Activated CD4-positive, alpha-beta T cell treated with anti-CD3 and anti-CD28 coated beads for 36 hours (primary cell): ENCODE results near the gene CEMIP. TPM values are rescaled to one million over a fixed set of nuclear protein-coding genes. Genes with fewer than 3 reads are reported as not detected.

Experiments
- ATAC-seq: fragments of 200-7000 bp; cut with Tn5 transposase; one replicate; pipeline ENCODE4 v1.10.0; 2021; ENCODE audit warnings: mild to moderate bottlenecking, moderate library complexity
- CTCF ChIA-PET: fragments of 350-600 bp; sonication (Branson Sonifier 250); formaldehyde crosslinking; loops from one replicate; lab custom pipeline; 2021; ENCODE audit warnings: antibody characterized with exemption; lab: Charles Lee
- POLR2A ChIA-PET: fragments of 350-600 bp; sonication (Branson Sonifier 250); formaldehyde crosslinking; loops from one replicate; lab custom pipeline; 2021; ENCODE audit warnings: antibody characterized with exemption, inconsistent platforms; lab: Charles Lee
- DNase-seq: peaks from one replicate; pipeline ENCODE4 v3.0.0-alpha.2; 2020
- H3K27ac Mint-ChIP-seq: one replicate; pipeline ENCODE4 v1.8.0; 2021; ENCODE audit warnings: mixed read lengths
- H3K27me3 Mint-ChIP-seq: one replicate; pipeline ENCODE4 v1.8.0; 2021; ENCODE audit warnings: mixed read lengths
- H3K36me3 Mint-ChIP-seq: one replicate; pipeline ENCODE4 v1.8.0; 2021; ENCODE audit warnings: low read depth, mixed read lengths
- H3K4me1 Mint-ChIP-seq: one replicate; pipeline ENCODE4 v1.8.0; 2021; ENCODE audit warnings: mixed read lengths
- H3K4me3 Mint-ChIP-seq: one replicate; pipeline ENCODE4 v1.8.0; 2021; ENCODE audit warnings: mild to moderate bottlenecking, moderate library complexity, mixed read lengths
- H3K9me3 Mint-ChIP-seq: one replicate; pipeline ENCODE4 v1.8.0; 2021; ENCODE audit warnings: low read depth, mixed read lengths
- intact Hi-C, 2 experiments: fragments of 100-400 bp; cut with DNase I in 1 of 2; cut with micrococcal nuclease in 1 of 2; formaldehyde crosslinking; loops; one replicate each; pipeline versions ENCODE4 v1.14.2 to v1.15.1; 2022 to 2024; cut with DNase I, micrococcal nuclease
- total RNA-seq, 2 experiments: library from RNA; stranded (reverse); gene quantifications; one replicate each; pipeline ENCODE4 v1.2.3, GENCODE V29; 2021

CEMIP gene
- total RNA-seq, 2 experiments from 2014 or later, result 0.04 TPM; not detected in 1

GRCh38 chr15:80921736-80922410, 142.7 kb downstream of the CEMIP start:
- Mint-ChIP-seq H3K36me3 (no peaks in the 10 kb centered on the region), H3K27me3 (no peaks in the 10 kb centered on the region), H3K27ac (no peak overlapping the region), H3K4me3 (no peak overlapping the region), H3K4me1 (peaks cover 22% of the 10 kb centered on the region), H3K9me3 (no peaks in the 10 kb centered on the region)
- intact Hi-C loops, result no loop called here
- no peak for ATAC-seq
- ChIA-PET POLR2A (no interaction called here), CTCF (interaction anchor here (0.7 to 0.9 kb wide), 2 partner anchors 9 to 1107 kb away, joined by 3 read pairs; no protein-coding TSS in a partner anchor)
- no peak for DNase-seq

- Mint-ChIP-seq H3K36me3 (no peaks in the 10 kb centered on the region), H3K9me3 (no peaks in the 10 kb centered on the region), H3K27ac (no peak overlapping the region), H3K27me3 (no peaks in the 10 kb centered on the region), H3K4me1 (peaks cover 20% of the 10 kb centered on the region), H3K4me3 (no peak overlapping the region)
- peak; percentile 52 for ATAC-seq
- CTCF ChIA-PET, result no interaction called here
- peak; percentile 13 for DNase-seq
- POLR2A ChIA-PET, result no interaction called here
- intact Hi-C loops, result no loop called here
Observed at GRCh38 chr15:80923668-80924067, 144.5 kb downstream of the CEMIP start.

GRCh38 chr15:80924278-80924677, 145.1 kb downstream of the CEMIP start:
- Mint-ChIP-seq H3K36me3 (no peaks in the 10 kb centered on the region), H3K9me3 (no peaks in the 10 kb centered on the region), H3K4me3 (no peak overlapping the region), H3K27ac (no peak overlapping the region), H3K27me3 (no peaks in the 10 kb centered on the region), H3K4me1 (peaks cover 20% of the 10 kb centered on the region)
- no peak for DNase-seq
- intact Hi-C loops, result no loop called here
- CTCF ChIA-PET, result no interaction called here
- ATAC-seq, result no peak
- POLR2A ChIA-PET, result no interaction called here

DNA sequence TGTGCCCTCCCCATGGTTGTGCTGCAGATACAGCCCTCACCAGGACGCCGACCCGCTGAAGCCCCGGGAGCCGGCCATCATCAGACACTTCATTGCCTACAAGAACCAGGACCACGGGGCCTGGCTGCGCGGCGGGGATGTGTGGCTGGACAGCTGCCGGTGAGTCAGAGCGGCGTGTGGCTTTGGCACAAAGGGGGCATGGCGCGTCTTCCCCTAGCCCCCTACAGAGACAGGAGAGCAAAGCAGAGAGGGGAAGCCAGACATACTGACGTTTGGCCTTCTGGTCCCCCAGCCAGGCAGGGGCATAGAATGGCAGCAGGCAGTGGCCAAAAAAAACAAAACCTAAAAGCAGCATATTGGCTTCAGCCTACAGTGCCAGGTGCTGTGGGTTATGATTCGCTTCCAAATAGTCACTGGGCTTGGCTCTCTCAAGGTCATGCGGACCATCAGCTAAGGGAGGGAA, 146.5 kb downstream of the CEMIP start:
- Mint-ChIP-seq H3K36me3 (peaks cover under 1% of the 10 kb centered on the region), H3K4me3 (no peak overlapping the region), H3K9me3 (no peaks in the 10 kb centered on the region), H3K27ac (no peak overlapping the region), H3K4me1 (peaks cover 11% of the 10 kb centered on the region), H3K27me3 (no peaks in the 10 kb centered on the region)
- DNase-seq (no peak), ATAC-seq (no peak)
- ChIA-PET CTCF (interaction anchor here (1.1 kb wide), 1 partner anchor 45 kb away, joined by 4 read pairs; no protein-coding TSS in a partner anchor), POLR2A (no interaction called here)
- intact Hi-C loops, result no loop called here

GRCh38 chr15:80926126-80926525, 147.0 kb downstream of the CEMIP start:
- no peak overlapping the region for H3K4me3 Mint-ChIP-seq
- POLR2A ChIA-PET, result no interaction called here
- peaks cover 6% of the 10 kb centered on the region for H3K4me1 Mint-ChIP-seq
- ATAC-seq (no peak), DNase-seq (no peak)
- intact Hi-C loops, result no loop called here
- H3K36me3 Mint-ChIP-seq, result peaks cover 2% of the 10 kb centered on the region
- CTCF ChIA-PET, result interaction anchor here (0.6 to 1.1 kb wide), 2 partner anchors 29 to 44 kb away, joined by 3 to 4 read pairs; no protein-coding TSS in a partner anchor
- no peak overlapping the region for H3K27ac Mint-ChIP-seq
- H3K27me3 Mint-ChIP-seq, result no peaks in the 10 kb centered on the region
- H3K9me3 Mint-ChIP-seq, result no peaks in the 10 kb centered on the region

- no peak overlapping the region for H3K27ac Mint-ChIP-seq
- peaks cover 2% of the 10 kb centered on the region for H3K36me3 Mint-ChIP-seq
- H3K4me1 Mint-ChIP-seq, result no peaks in the 10 kb centered on the region
- no peaks in the 10 kb centered on the region for H3K9me3 Mint-ChIP-seq
- ChIA-PET POLR2A (no interaction called here), CTCF (no interaction called here)
- intact Hi-C loops, result no loop called here
- ATAC-seq (no peak), DNase-seq (no peak)
- no peak overlapping the region for H3K4me3 Mint-ChIP-seq
- no peaks in the 10 kb centered on the region for H3K27me3 Mint-ChIP-seq
Observed at GRCh38 chr15:80929225-80929624, 150.1 kb downstream of the CEMIP start.

GRCh38 chr15:80929689-80930088, 150.5 kb downstream of the CEMIP start:
- H3K4me3 Mint-ChIP-seq, result no peak overlapping the region
- H3K36me3 Mint-ChIP-seq, result peaks cover 2% of the 10 kb centered on the region
- no peaks in the 10 kb centered on the region for H3K27me3 Mint-ChIP-seq
- ChIA-PET CTCF (no interaction called here), POLR2A (no interaction called here)
- H3K9me3 Mint-ChIP-seq, result no peaks in the 10 kb centered on the region
- intact Hi-C loops, result no loop called here
- no peak overlapping the region for H3K27ac Mint-ChIP-seq
- ATAC-seq, result no peak
- no peaks in the 10 kb centered on the region for H3K4me1 Mint-ChIP-seq
- no peak for DNase-seq

DNA sequence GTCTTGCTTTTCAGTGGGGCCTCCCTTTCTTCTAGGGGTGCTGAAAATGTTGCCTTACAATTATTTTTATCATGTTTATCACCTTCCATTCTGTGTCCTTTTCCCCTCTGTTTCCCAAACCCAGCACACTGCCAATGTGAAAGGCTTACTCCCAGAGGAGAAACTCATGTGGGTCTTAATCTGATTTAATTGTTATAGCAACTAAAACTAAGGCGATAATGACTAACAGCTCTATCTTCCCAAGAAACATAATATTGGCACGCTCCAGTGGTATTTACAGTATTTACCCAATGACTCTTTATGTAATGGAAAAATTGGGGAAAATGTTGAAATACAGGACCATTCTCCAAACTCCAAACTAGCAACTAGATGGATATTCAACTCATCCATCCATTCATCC, 152.0 kb downstream of the CEMIP start:
- intact Hi-C loops, result no loop called here
- Mint-ChIP-seq H3K27ac (no peak overlapping the region), H3K4me1 (no peaks in the 10 kb centered on the region), H3K36me3 (peaks cover 4% of the 10 kb centered on the region), H3K27me3 (no peaks in the 10 kb centered on the region), H3K4me3 (no peak overlapping the region), H3K9me3 (no peaks in the 10 kb centered on the region)
- no peak for ATAC-seq
- ChIA-PET CTCF (no interaction called here), POLR2A (no interaction called here)
- no peak for DNase-seq

DNA sequence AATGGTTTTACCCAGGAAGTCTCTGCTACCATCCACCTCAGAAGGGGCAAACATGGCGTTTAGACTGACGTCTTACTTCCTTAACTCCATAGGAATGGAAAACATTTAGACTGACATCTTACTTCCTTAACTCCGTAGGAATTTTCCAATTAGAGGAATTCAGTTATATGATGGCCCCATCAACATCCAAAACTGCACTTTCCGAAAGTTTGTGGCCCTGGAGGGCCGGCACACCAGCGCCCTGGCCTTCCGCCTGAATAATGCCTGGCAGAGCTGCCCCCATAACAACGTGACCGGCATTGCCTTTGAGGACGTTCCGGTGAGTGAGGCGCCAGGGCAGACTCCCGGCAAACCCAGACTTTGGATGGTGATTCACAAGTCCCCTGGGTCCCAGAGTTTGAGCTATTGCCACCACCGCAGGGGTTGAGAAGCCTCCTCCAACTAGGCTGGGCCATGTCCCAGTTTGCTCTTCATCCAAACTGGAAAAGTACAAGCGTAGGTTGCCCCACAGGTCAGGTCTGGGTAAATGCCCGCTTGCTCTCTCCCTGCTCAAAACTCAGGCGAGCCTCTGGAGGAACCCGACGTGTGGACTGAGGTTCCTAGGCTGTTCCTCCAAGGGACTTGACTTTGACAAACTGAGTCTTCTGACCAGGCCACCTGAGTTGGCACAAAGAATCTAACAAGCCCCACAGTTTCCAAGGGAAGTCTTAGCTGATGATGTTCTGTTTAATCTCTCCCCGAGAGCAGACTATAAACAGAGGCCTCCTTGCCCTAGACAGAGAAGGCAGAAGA, 152.7 kb downstream of the CEMIP start:
- Mint-ChIP-seq H3K9me3 (no peaks in the 10 kb centered on the region), H3K27ac (no peak overlapping the region), H3K27me3 (no peaks in the 10 kb centered on the region), H3K4me3 (no peak overlapping the region), H3K4me1 (no peaks in the 10 kb centered on the region), H3K36me3 (peaks cover 8% of the 10 kb centered on the region)
- no peak for ATAC-seq
- intact Hi-C loops, result no loop called here
- CTCF ChIA-PET, result no interaction called here
- no peak for DNase-seq
- POLR2A ChIA-PET, result no interaction called here

- Mint-ChIP-seq H3K27ac (no peak overlapping the region), H3K9me3 (no peaks in the 10 kb centered on the region), H3K4me3 (no peak overlapping the region), H3K4me1 (no peaks in the 10 kb centered on the region), H3K36me3 (peaks cover 8% of the 10 kb centered on the region), H3K27me3 (no peaks in the 10 kb centered on the region)
- CTCF ChIA-PET, result no interaction called here
- ATAC-seq, result no peak
- POLR2A ChIA-PET, result no interaction called here
- no peak for DNase-seq
- intact Hi-C loops, result no loop called here
Observed at GRCh38 chr15:80932513-80932815, 153.3 kb downstream of the CEMIP start.

GRCh38 chr15:80932989-80933388, 153.8 kb downstream of the CEMIP start:
- no peaks in the 10 kb centered on the region for H3K4me1 Mint-ChIP-seq
- ATAC-seq (no peak), DNase-seq (no peak)
- H3K27me3 Mint-ChIP-seq, result no peaks in the 10 kb centered on the region
- H3K36me3 Mint-ChIP-seq, result peaks cover 8% of the 10 kb centered on the region
- no peak overlapping the region for H3K27ac Mint-ChIP-seq
- CTCF ChIA-PET, result no interaction called here
- intact Hi-C loops, result no loop called here
- no peaks in the 10 kb centered on the region for H3K9me3 Mint-ChIP-seq
- H3K4me3 Mint-ChIP-seq, result no peak overlapping the region
- POLR2A ChIA-PET, result no interaction called here

- intact Hi-C loops, result no loop called here
- ChIA-PET CTCF (interaction anchor here (0.8 to 1.8 kb wide), 3 partner anchors 139 to 1052 kb away, joined by 3 to 5 read pairs (median 3); no protein-coding TSS in a partner anchor), POLR2A (no interaction called here)
- H3K4me1 Mint-ChIP-seq, result no peaks in the 10 kb centered on the region
- H3K4me3 Mint-ChIP-seq, result no peak overlapping the region
- no peak for DNase-seq
- no peak overlapping the region for H3K27ac Mint-ChIP-seq
- H3K9me3 Mint-ChIP-seq, result no peaks in the 10 kb centered on the region
- no peaks in the 10 kb centered on the region for H3K27me3 Mint-ChIP-seq
- H3K36me3 Mint-ChIP-seq, result peaks cover 8% of the 10 kb centered on the region
- no peak for ATAC-seq
Observed at GRCh38 chr15:80934761-80935221, 155.6 kb downstream of the CEMIP start.
